Subcutaneous adipose tissue (tissue), 4 donors: ENCODE data around the gene SLC9C1. TPM values are rescaled to one million over a fixed set of nuclear protein-coding genes. Genes with fewer than 3 reads are reported as not detected.

Experiments
- CTCF ChIP-seq: fragments of 450-650 bp; IDR thresholded peaks from one replicate; pipeline ENCODE4 v1.5.1; 2016; ENCODE audit warnings: low read depth, mild to moderate bottlenecking, control low read depth, antibody characterized with exemption, moderate library complexity
- small RNA-seq: library from RNA; depleted of rRNA; stranded (forward); fragments of <200 nt; gene quantifications from one replicate; pipeline ENCODE3, GENCODE V24; 2016
- total RNA-seq, 4 donors: library from RNA; depleted of rRNA; stranded (reverse); fragments of >200 nt; gene quantifications; one replicate each; pipeline ENCODE4 v1.1.0, GENCODE V29; 2016

Gene SLC9C1
- total RNA-seq, 4 donors from 2014 or later, result 0.17 to 0.75 TPM; not detected in 2

DNA sequence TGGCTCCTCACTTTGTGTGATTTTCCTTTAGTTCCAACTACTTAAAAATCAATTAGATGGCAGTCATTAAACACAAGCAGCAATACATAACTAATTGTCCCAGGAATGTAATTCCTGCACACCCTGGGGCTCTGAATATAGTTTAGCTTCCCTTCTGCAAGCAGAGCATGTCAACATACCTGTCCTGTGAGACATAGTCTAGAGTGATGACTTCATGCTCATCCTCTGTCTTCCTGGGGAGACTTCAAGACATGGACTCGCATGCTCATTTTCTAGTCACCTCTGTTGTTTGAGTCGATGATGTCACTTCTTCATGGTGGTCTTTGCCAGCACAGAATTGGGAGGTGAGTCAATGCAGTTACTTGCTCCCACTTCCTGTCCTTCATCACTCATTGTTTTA, 192.1 kb downstream of the SLC9C1 start:
- no peak for TF ChIP-seq CTCF

GRCh38 chr3:112097378-112097777, 196.6 kb downstream of the SLC9C1 start:
- TF ChIP-seq CTCF, result no peak

DNA sequence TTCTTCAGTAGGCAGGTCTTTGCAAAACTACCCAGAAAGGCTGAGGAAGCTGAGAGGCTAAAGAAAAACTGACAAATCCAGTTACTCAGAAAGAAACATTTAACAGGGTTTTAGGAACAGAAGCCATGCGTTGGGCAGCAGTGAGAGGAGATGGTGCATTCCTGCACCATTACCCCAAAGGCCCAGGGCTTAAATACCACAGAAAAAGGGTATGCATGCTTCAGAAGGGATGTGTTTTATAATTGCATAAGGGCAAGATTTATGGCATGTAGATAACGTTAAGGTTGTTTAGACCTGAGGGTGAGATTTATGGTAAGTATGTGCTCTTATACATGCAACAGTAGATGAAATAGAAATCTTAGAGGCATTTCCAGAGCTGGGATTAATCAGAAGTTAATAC, 197.8 kb downstream of the SLC9C1 start:
- no peak for TF ChIP-seq CTCF

DNA sequence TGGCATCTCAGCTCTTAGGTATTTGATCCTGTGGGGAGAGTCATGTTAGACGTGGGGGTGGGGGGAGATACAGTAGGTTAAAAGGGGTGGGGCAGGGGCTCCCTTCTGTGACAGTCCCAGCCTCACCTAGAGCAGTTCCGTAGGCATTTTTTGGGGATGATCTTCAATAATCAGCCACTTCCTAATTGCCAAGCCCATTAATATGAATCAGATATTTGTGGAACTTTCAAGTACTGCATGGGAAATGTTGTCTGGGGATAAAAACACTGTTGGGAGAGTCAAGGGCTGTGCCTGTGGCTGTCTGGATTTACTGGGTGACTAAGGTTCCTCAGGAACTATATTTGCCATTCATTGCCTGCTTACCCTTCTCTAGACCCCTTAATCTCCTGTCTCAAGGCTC, 198.3 kb downstream of the SLC9C1 start:
- no peak for TF ChIP-seq CTCF

DNA sequence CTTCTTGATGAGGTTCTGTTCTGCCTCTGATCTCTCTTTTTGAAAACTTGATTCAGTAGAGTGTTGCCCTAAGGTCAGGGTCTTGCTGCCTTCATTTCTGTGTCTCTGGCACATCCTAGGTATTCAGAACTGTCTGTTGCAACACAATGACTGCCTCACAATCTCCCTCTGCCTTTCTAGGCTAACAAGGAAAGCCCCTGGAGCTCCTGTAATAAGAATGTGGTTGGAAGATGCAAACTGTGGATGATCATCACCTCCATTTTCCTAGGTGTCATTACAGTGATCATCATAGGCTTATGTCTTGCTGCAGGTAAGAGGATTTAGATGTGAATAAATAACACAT, 200.9 kb downstream of the SLC9C1 start:
- TF ChIP-seq CTCF, result no peak

- TF ChIP-seq CTCF, result no peak
Measured at GRCh38 chr3:112092496-112093179, 201.4 kb downstream of the SLC9C1 start.

- no peak for TF ChIP-seq CTCF
Measured at GRCh38 chr3:112090887-112091586, 203.0 kb downstream of the SLC9C1 start.

Small RNA genes within 50 kb of the gene (small RNA-seq; reads per million reads assigned to genes)
- not detected for gene MIR567

Other genes with a start within 250 kb of the SLC9C1 start
- 1 to 10 TPM in 2 of 4 donors, under 1 TPM in 2; 0.38 to 6.2 (median 1.1) TPM for gene C3orf52, start 207.8 kb downstream of the SLC9C1 start, total RNA-seq
- gene GCSAM, start 161.0 kb downstream of the SLC9C1 start, total RNA-seq, result 1 to 10 TPM in 1 of 4 donors, under 1 TPM in 1, not detected in 2; 0.44 to 1.4 TPM
- 10 to 100 TPM in 1 of 4 donors, 1 to 10 TPM in 3; 2.6 to 10.2 (median 6.7) TPM for gene CD200, start 38.9 kb upstream of the SLC9C1 start, total RNA-seq
- gene BTLA, start 205.3 kb upstream of the SLC9C1 start, total RNA-seq, result 1 to 10 TPM in 2 of 4 donors, not detected in 2; 1.3 to 1.5 TPM